ENCODE results near the gene AGAP3. TPM values are rescaled to one million over a fixed set of nuclear protein-coding genes. Genes with fewer than 3 reads are reported as not detected.

The AGAP3 gene
- total RNA-seq, 1 experiment from 2014 or later, result 115 TPM

DNA sequence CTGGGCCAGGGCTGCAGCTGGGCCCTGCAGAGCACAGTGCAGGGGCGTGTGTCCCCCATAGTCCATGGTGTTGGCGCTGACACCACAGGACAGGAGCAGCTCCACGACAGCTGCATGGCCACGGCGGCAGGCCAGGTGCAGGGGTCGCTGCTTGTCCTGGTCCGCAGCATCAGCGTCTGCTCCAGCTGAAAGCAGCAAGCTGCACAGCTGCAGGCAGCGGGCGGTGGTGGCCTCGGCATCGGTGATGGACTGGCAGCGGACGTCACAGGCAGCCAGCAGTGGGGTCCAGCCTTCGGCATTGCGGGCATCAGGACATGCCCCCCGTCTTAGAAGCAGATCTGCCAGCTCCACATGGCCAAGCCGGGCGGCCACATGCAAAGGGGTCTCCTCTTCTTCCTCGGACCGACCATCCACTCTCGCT, 94.7 kb downstream of the AGAP3 start:
- no peaks in the 10 kb centered on the region for H3K27me3 ChIP-seq (replicated peaks; ENCODE audit: insufficient read depth, low read depth, low read length, poor library complexity)
- no TSS peak for BruUV-seq (replicated peaks)
- no peak overlapping the region for H3K4me3 ChIP-seq (ENCODE audit: low read depth, low read length, poor library complexity, severe bottlenecking)
- H3K9me3 ChIP-seq (ENCODE audit: low read depth, low read length, poor library complexity, severe bottlenecking), result no peaks in the 10 kb centered on the region
- no peak for DNase-seq (ENCODE audit: low spot score)
- ChIA-PET POLR2A (ENCODE audit: low non-redundant PET) (no interaction called here), CTCF (no interaction called here)
- TF ChIP-seq EZH2 (IDR thresholded peaks at IDR 0.05; ENCODE audit: borderline replicate concordance, low read depth, low read length, poor library complexity, severe bottlenecking), result no peak
- TF ChIP-seq, protein P1, sequence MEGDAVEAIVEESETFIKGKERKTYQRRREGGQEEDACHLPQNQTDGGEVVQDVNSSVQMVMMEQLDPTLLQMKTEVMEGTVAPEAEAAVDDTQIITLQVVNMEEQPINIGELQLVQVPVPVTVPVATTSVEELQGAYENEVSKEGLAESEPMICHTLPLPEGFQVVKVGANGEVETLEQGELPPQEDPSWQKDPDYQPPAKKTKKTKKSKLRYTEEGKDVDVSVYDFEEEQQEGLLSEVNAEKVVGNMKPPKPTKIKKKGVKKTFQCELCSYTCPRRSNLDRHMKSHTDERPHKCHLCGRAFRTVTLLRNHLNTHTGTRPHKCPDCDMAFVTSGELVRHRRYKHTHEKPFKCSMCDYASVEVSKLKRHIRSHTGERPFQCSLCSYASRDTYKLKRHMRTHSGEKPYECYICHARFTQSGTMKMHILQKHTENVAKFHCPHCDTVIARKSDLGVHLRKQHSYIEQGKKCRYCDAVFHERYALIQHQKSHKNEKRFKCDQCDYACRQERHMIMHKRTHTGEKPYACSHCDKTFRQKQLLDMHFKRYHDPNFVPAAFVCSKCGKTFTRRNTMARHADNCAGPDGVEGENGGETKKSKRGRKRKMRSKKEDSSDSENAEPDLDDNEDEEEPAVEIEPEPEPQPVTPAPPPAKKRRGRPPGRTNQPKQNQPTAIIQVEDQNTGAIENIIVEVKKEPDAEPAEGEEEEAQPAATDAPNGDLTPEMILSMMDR (conservative IDR thresholded peaks at IDR 0.05; ENCODE audit: low read depth, low read length), result no peak
- no peaks in the 10 kb centered on the region for H3K36me3 ChIP-seq (ENCODE audit: insufficient read depth, low read length, poor library complexity, severe bottlenecking)
- no peak overlapping the region for H3K27ac ChIP-seq (ENCODE audit: low read depth, low read length, poor library complexity, severe bottlenecking)
- H3K4me1 ChIP-seq (ENCODE audit: insufficient read depth, low read length, poor library complexity, severe bottlenecking), result no peaks in the 10 kb centered on the region
- intact Hi-C loops (cut with micrococcal nuclease; ENCODE audit: unreplicated experiment), result no loop called here

DNA sequence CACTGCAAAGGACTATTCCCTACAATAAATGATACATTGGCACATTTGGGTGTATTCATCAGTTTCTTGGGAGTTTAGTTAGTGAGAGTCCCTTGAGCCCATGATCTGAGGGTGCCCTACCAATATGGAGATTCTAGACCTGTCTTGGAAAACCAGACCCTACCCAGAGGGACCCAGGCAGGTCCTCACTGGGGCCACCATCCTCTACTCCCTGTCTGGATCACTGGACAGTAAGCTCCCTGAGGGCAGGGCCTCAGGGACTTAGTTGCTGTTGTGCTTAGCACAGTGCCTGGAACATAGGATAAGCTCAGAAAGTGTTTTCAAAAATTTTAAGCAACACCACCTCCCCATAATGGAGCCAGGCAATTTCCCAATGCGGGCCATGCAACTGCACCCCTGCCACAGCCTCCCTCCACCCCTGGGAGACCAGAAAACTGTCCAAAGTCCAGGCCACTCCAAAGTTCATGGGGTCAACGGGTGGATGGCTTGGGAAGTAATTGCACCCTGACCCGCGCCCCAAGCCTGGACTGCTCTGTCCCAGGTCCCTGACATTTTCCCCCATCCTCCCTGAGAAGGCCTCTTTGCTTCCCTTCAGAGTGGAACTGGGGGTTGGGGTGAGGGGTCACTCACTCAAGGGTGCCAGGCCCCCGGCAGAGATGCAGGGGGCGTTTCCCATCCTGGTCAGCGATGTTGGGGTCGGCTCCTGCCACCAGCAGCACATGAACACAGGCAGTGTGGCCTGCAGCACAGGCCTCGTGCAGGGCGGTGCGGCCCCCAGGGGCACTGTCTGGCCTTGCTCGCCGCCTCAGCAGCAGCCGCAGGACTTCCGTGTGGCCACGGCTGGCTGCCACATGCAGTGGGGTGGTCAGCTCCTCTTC, 99.7 kb downstream of the AGAP3 start:
- Histone ChIP-seq H3K4me3 (ENCODE audit: low read depth, low read length, poor library complexity, severe bottlenecking) (no peak overlapping the region), H3K9me3 (ENCODE audit: low read depth, low read length, poor library complexity, severe bottlenecking) (no peaks in the 10 kb centered on the region), H3K27me3 (replicated peaks; ENCODE audit: insufficient read depth, low read depth, low read length, poor library complexity) (no peaks in the 10 kb centered on the region), H3K27ac (ENCODE audit: low read depth, low read length, poor library complexity, severe bottlenecking) (no peak overlapping the region), H3K4me1 (ENCODE audit: insufficient read depth, low read length, poor library complexity, severe bottlenecking) (no peaks in the 10 kb centered on the region), H3K36me3 (ENCODE audit: insufficient read depth, low read length, poor library complexity, severe bottlenecking) (no peaks in the 10 kb centered on the region)
- ChIA-PET POLR2A (ENCODE audit: low non-redundant PET) (no interaction called here), CTCF (no interaction called here)
- DNase-seq (ENCODE audit: low spot score), result no peak
- no TSS peak for BruUV-seq (replicated peaks)
- TF ChIP-seq, protein P1 (conservative IDR thresholded peaks at IDR 0.05; ENCODE audit: low read depth, low read length), result no peak
- no peak for TF ChIP-seq EZH2 (IDR thresholded peaks at IDR 0.05; ENCODE audit: borderline replicate concordance, low read depth, low read length, poor library complexity, severe bottlenecking)
- intact Hi-C loops (cut with micrococcal nuclease; ENCODE audit: unreplicated experiment), result no loop called here

DNA sequence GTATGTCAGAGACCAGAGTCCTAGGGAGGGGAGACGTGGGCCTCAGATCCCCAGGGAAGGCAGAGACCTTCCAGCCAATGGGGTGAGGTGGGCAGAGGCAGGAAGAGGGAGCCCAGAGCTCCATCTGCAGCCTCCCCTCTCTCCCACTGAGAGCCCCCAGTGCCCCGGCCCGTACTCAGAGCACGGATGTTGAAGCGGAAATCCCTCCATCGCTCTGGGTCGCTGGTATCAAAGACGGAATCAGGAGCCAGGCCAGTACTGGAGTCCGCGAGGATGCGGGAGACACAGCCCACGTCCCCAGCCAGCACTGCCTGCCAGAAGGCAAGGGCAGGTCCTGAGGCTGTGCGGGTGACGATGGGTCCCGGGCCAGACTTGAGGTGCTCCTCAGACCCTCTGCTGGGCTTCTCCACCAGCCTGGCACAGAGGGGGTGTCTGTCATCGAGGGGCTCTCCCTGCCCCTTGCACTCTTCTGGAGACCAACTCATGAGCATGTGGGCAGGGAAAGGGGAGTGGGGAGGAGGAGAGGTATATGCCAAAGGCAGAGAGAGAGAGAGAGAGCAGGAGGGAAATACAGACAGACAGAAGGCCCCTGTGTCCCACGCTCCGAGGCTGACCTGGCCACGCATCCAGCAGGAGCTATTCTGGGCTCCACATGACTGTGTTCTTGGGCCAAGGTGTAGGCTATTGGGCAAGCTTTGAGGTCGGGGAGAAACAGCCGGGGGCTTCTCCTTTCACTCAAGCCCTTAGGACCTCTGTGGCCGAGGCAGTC, 100.5 kb downstream of the AGAP3 start, which contains the start of gene ASB10:
Gene ASB10 (minus strand): TSS at position 611 of the 769 bp plus-strand sequence. CDS start 120 bp downstream, at position 491.
- Histone ChIP-seq H3K36me3 (ENCODE audit: insufficient read depth, low read length, poor library complexity, severe bottlenecking) (no peaks in the 10 kb centered on the region), H3K4me3 (ENCODE audit: low read depth, low read length, poor library complexity, severe bottlenecking) (no peak within 1 kb of the TSS), H3K4me1 (ENCODE audit: insufficient read depth, low read length, poor library complexity, severe bottlenecking) (no peaks in the 10 kb centered on the region), H3K27ac (ENCODE audit: low read depth, low read length, poor library complexity, severe bottlenecking) (no peak within 1 kb of the TSS), H3K27me3 (replicated peaks; ENCODE audit: insufficient read depth, low read depth, low read length, poor library complexity) (no peaks in the 10 kb centered on the region), H3K9me3 (ENCODE audit: low read depth, low read length, poor library complexity, severe bottlenecking) (no peaks in the 10 kb centered on the region)
- no peak for TF ChIP-seq EZH2 (IDR thresholded peaks at IDR 0.05; ENCODE audit: borderline replicate concordance, low read depth, low read length, poor library complexity, severe bottlenecking)
- intact Hi-C loops (cut with micrococcal nuclease; ENCODE audit: unreplicated experiment), result no loop called here
- no peak for DNase-seq (ENCODE audit: low spot score)
- ChIA-PET CTCF (no interaction called here), POLR2A (ENCODE audit: low non-redundant PET) (no interaction called here)
- BruUV-seq (replicated peaks), result no TSS peak
